WTC11 (cell line): ENCODE data around the gene MACROD2. TPM values are rescaled to one million over a fixed set of nuclear protein-coding genes. Genes with fewer than 3 reads are reported as not detected.

Experiments used
- ATAC-seq: fragments of 200-7000 bp; cut with Tn5 transposase; 2 replicates; pipeline ENCODE4 v1.10.0; 2021; ENCODE audit warnings: mild to moderate bottlenecking, moderate library complexity
- CTCF ChIA-PET: fragments of 300-600 bp; sonication (Branson Sonifier 250); formaldehyde crosslinking; loops from one replicate; lab custom pipeline; 2021; ENCODE audit warnings: antibody characterized with exemption; lab: Charles Lee
- POLR2A ChIA-PET: fragments of 350-600 bp; sonication (Branson Sonifier 250); formaldehyde crosslinking; loops from one replicate; lab custom pipeline; 2021; ENCODE audit warnings: antibody characterized with exemption; lab: Charles Lee
- DNase-seq: peaks from one replicate; pipeline ENCODE4 v3.0.0; 2021; ENCODE audit warnings: low spot score
- H3K27ac Mint-ChIP-seq: 2 replicates; pipeline ENCODE4 v1.8.0; 2021; ENCODE audit warnings: mixed read lengths
- H3K27me3 Mint-ChIP-seq: 2 replicates; pipeline ENCODE4 v1.8.0; 2021; ENCODE audit warnings: low read depth, mild to moderate bottlenecking, moderate library complexity, mixed read lengths
- H3K36me3 Mint-ChIP-seq: 2 replicates; pipeline ENCODE4 v1.8.0; 2021; ENCODE audit warnings: mixed read lengths
- H3K4me1 Mint-ChIP-seq: 2 replicates; pipeline ENCODE4 v1.8.0; 2022; ENCODE audit warnings: mixed read lengths
- H3K4me3 Mint-ChIP-seq: 2 replicates; pipeline ENCODE4 v1.8.0; 2021; ENCODE audit warnings: mild to moderate bottlenecking, moderate library complexity, mixed read lengths
- H3K9me3 Mint-ChIP-seq: 2 replicates; pipeline ENCODE4 v1.8.0; 2021; ENCODE audit warnings: mixed read lengths
- ATF1 ChIP-seq: sonication (generic); formaldehyde crosslinking; IDR thresholded peaks from 2 replicates; pipeline ENCODE4 v1.8.1; 2023; ENCODE audit warnings: mild to moderate bottlenecking, moderate library complexity, missing genetic modification reagents
- CREM ChIP-seq: sonication (generic); formaldehyde crosslinking; IDR thresholded peaks from 2 replicates; pipeline ENCODE4 v1.8.1; 2022; ENCODE audit warnings: mild to moderate bottlenecking, missing genetic modification reagents, moderate library complexity
- FOXJ3 ChIP-seq: sonication (generic); formaldehyde crosslinking; IDR thresholded peaks from 2 replicates; pipeline ENCODE4 v1.9.0; 2021; ENCODE audit warnings: missing genetic modification reagents, mild to moderate bottlenecking, borderline replicate concordance
- FOXK1 ChIP-seq: sonication (generic); formaldehyde crosslinking; IDR thresholded peaks from 2 replicates; pipeline ENCODE4 v1.8.0; 2022; ENCODE audit warnings: mild to moderate bottlenecking, moderate library complexity, missing genetic modification reagents
- FOXP1 ChIP-seq: sonication (generic); formaldehyde crosslinking; IDR thresholded peaks from 2 replicates; pipeline ENCODE4 v1.8.0; 2022; ENCODE audit warnings: missing genetic modification reagents, mild to moderate bottlenecking, moderate library complexity, borderline replicate concordance
- JAZF1 ChIP-seq: fragments of 250-450 bp; sonication (Bioruptor Pico); IDR thresholded peaks from 2 replicates; pipeline ENCODE4 v1.9.0; 2021; ENCODE audit warnings: moderate library complexity, mild to moderate bottlenecking, inconsistent platforms
- MYBL2 ChIP-seq: sonication (generic); formaldehyde crosslinking; IDR thresholded peaks from 2 replicates; pipeline ENCODE4 v1.8.1; 2023; ENCODE audit warnings: mild to moderate bottlenecking, moderate library complexity, missing genetic modification reagents
- NFATC4 ChIP-seq: fragments of 250-450 bp; sonication (Bioruptor Pico); IDR thresholded peaks from 2 replicates; pipeline ENCODE4 v1.9.0; 2021; ENCODE audit warnings: mild to moderate bottlenecking
- NR3C1 ChIP-seq: sonication (generic); formaldehyde crosslinking; conservative IDR thresholded peaks from 2 replicates; pipeline ENCODE4 v1.8.1; 2023; ENCODE audit warnings: low read depth, mild to moderate bottlenecking, missing genetic modification reagents
- SP1 ChIP-seq: sonication (generic); formaldehyde crosslinking; conservative IDR thresholded peaks from 2 replicates; pipeline ENCODE4 v1.8.1; 2022; ENCODE audit warnings: missing genetic modification reagents
- TCF7 ChIP-seq: sonication (generic); formaldehyde crosslinking; IDR thresholded peaks from 2 replicates; pipeline ENCODE4 v1.8.0; 2022; ENCODE audit warnings: mild to moderate bottlenecking, low read depth, missing genetic modification reagents, moderate library complexity
- total RNA-seq: library from RNA; stranded (reverse); gene quantifications from 3 replicates; pipeline ENCODE4 v1.2.3, GENCODE V29; 2021
- TF ChIP-seq, protein P1 (sequence below): sonication (generic); formaldehyde crosslinking; IDR thresholded peaks from 2 replicates; pipeline ENCODE4 v1.8.1; 2022; ENCODE audit warnings: low read depth, missing genetic modification reagents, borderline replicate concordance
- TF ChIP-seq, protein P2 (sequence below): fragments of 250-450 bp; sonication (Bioruptor Pico); IDR thresholded peaks from 2 replicates; pipeline ENCODE4 v1.9.0; 2021; ENCODE audit warnings: mild to moderate bottlenecking, borderline replicate concordance
- TF ChIP-seq, protein P3 (sequence below): sonication (generic); formaldehyde crosslinking; IDR thresholded peaks from 2 replicates; pipeline ENCODE4 v1.8.0; 2023; ENCODE audit warnings: missing genetic modification reagents, mild to moderate bottlenecking, borderline replicate concordance
- TF ChIP-seq, protein P4 (sequence below): sonication (generic); formaldehyde crosslinking; IDR thresholded peaks from 2 replicates; pipeline ENCODE4 v1.8.0; 2022; ENCODE audit warnings: mild to moderate bottlenecking, missing genetic modification reagents
- TF ChIP-seq, protein P5 (sequence below): fragments of 250-450 bp; sonication (Bioruptor Pico); IDR thresholded peaks from 2 replicates; pipeline ENCODE4 v1.9.0; 2021; ENCODE audit warnings: mild to moderate bottlenecking
- TF ChIP-seq, protein P6 (sequence below): sonication (generic); formaldehyde crosslinking; IDR thresholded peaks from 2 replicates; pipeline ENCODE4 v1.8.0; 2023; ENCODE audit warnings: mild to moderate bottlenecking, missing genetic modification reagents
- TF ChIP-seq, protein P7 (sequence below): fragments of 250-450 bp; sonication (Bioruptor Pico); IDR thresholded peaks from 2 replicates; pipeline ENCODE4 v1.8.0; 2021; ENCODE audit warnings: mild to moderate bottlenecking
- TF ChIP-seq, protein P8 (sequence below): sonication (generic); formaldehyde crosslinking; IDR thresholded peaks from 2 replicates; pipeline ENCODE4 v1.8.1; 2023; ENCODE audit warnings: mild to moderate bottlenecking, missing genetic modification reagents, moderate library complexity

Gene MACROD2
- total RNA-seq, 1 experiment from 2014 or later, result 4.1 TPM

DNA sequence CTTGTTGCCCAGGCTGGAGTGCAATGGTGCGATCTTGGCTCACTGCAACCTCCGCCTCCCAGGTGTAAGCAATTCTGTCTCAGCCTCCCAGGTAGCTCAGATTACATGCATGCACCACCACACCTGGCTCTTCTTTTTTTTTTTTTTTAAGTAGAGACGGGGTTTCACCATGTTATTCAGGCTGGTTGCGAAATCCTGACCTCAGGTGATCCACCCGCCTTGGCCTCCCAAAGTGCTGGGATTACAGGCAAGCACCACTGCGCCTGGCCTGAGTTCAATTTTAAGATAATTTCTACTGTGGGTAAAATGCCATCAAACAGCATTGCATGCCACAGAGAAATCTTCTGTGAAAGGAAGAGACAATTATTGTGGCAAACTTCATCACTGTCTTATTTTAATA, 1944.8 kb downstream of the MACROD2 start:
- ATAC-seq (no peak), DNase-seq (no peak)
- H3K4me1 Mint-ChIP-seq, result peaks cover 8% of the 10 kb centered on the region
- H3K27me3 Mint-ChIP-seq, result no peaks in the 10 kb centered on the region
- ChIA-PET CTCF (no interaction called here), POLR2A (no interaction called here)
- H3K27ac Mint-ChIP-seq, result no peak overlapping the region
- peaks cover 14% of the 10 kb centered on the region for H3K36me3 Mint-ChIP-seq
- TF ChIP-seq, protein P1, sequence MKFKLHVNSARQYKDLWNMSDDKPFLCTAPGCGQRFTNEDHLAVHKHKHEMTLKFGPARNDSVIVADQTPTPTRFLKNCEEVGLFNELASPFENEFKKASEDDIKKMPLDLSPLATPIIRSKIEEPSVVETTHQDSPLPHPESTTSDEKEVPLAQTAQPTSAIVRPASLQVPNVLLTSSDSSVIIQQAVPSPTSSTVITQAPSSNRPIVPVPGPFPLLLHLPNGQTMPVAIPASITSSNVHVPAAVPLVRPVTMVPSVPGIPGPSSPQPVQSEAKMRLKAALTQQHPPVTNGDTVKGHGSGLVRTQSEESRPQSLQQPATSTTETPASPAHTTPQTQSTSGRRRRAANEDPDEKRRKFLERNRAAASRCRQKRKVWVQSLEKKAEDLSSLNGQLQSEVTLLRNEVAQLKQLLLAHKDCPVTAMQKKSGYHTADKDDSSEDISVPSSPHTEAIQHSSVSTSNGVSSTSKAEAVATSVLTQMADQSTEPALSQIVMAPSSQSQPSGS, result no peak
- TF ChIP-seq, protein P2, sequence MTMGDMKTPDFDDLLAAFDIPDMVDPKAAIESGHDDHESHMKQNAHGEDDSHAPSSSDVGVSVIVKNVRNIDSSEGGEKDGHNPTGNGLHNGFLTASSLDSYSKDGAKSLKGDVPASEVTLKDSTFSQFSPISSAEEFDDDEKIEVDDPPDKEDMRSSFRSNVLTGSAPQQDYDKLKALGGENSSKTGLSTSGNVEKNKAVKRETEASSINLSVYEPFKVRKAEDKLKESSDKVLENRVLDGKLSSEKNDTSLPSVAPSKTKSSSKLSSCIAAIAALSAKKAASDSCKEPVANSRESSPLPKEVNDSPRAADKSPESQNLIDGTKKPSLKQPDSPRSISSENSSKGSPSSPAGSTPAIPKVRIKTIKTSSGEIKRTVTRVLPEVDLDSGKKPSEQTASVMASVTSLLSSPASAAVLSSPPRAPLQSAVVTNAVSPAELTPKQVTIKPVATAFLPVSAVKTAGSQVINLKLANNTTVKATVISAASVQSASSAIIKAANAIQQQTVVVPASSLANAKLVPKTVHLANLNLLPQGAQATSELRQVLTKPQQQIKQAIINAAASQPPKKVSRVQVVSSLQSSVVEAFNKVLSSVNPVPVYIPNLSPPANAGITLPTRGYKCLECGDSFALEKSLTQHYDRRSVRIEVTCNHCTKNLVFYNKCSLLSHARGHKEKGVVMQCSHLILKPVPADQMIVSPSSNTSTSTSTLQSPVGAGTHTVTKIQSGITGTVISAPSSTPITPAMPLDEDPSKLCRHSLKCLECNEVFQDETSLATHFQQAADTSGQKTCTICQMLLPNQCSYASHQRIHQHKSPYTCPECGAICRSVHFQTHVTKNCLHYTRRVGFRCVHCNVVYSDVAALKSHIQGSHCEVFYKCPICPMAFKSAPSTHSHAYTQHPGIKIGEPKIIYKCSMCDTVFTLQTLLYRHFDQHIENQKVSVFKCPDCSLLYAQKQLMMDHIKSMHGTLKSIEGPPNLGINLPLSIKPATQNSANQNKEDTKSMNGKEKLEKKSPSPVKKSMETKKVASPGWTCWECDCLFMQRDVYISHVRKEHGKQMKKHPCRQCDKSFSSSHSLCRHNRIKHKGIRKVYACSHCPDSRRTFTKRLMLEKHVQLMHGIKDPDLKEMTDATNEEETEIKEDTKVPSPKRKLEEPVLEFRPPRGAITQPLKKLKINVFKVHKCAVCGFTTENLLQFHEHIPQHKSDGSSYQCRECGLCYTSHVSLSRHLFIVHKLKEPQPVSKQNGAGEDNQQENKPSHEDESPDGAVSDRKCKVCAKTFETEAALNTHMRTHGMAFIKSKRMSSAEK (CRISPR knock-in tag), result no peak
- TF ChIP-seq JAZF1 (CRISPR knock-in tag), result no peak
- no peak for TF ChIP-seq CREM (CRISPR knock-in tag)
- TF ChIP-seq, protein P3, sequence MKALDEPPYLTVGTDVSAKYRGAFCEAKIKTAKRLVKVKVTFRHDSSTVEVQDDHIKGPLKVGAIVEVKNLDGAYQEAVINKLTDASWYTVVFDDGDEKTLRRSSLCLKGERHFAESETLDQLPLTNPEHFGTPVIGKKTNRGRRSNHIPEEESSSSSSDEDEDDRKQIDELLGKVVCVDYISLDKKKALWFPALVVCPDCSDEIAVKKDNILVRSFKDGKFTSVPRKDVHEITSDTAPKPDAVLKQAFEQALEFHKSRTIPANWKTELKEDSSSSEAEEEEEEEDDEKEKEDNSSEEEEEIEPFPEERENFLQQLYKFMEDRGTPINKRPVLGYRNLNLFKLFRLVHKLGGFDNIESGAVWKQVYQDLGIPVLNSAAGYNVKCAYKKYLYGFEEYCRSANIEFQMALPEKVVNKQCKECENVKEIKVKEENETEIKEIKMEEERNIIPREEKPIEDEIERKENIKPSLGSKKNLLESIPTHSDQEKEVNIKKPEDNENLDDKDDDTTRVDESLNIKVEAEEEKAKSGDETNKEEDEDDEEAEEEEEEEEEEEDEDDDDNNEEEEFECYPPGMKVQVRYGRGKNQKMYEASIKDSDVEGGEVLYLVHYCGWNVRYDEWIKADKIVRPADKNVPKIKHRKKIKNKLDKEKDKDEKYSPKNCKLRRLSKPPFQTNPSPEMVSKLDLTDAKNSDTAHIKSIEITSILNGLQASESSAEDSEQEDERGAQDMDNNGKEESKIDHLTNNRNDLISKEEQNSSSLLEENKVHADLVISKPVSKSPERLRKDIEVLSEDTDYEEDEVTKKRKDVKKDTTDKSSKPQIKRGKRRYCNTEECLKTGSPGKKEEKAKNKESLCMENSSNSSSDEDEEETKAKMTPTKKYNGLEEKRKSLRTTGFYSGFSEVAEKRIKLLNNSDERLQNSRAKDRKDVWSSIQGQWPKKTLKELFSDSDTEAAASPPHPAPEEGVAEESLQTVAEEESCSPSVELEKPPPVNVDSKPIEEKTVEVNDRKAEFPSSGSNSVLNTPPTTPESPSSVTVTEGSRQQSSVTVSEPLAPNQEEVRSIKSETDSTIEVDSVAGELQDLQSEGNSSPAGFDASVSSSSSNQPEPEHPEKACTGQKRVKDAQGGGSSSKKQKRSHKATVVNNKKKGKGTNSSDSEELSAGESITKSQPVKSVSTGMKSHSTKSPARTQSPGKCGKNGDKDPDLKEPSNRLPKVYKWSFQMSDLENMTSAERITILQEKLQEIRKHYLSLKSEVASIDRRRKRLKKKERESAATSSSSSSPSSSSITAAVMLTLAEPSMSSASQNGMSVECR, result no peak
- no peak for TF ChIP-seq NFATC4 (CRISPR knock-in tag)
- no peak for TF ChIP-seq FOXP1
- TF ChIP-seq, protein P4, sequence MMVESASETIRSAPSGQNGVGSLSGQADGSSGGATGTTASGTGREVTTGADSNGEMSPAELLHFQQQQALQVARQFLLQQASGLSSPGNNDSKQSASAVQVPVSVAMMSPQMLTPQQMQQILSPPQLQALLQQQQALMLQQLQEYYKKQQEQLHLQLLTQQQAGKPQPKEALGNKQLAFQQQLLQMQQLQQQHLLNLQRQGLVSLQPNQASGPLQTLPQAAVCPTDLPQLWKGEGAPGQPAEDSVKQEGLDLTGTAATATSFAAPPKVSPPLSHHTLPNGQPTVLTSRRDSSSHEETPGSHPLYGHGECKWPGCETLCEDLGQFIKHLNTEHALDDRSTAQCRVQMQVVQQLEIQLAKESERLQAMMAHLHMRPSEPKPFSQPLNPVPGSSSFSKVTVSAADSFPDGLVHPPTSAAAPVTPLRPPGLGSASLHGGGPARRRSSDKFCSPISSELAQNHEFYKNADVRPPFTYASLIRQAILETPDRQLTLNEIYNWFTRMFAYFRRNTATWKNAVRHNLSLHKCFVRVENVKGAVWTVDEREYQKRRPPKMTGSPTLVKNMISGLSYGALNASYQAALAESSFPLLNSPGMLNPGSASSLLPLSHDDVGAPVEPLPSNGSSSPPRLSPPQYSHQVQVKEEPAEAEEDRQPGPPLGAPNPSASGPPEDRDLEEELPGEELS (CRISPR knock-in tag), result no peak
- TF ChIP-seq MYBL2 (CRISPR knock-in tag), result no peak
- TF ChIP-seq, protein P5, sequence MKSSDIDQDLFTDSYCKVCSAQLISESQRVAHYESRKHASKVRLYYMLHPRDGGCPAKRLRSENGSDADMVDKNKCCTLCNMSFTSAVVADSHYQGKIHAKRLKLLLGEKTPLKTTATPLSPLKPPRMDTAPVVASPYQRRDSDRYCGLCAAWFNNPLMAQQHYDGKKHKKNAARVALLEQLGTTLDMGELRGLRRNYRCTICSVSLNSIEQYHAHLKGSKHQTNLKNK (CRISPR knock-in tag), result no peak
- TF ChIP-seq, protein P6, sequence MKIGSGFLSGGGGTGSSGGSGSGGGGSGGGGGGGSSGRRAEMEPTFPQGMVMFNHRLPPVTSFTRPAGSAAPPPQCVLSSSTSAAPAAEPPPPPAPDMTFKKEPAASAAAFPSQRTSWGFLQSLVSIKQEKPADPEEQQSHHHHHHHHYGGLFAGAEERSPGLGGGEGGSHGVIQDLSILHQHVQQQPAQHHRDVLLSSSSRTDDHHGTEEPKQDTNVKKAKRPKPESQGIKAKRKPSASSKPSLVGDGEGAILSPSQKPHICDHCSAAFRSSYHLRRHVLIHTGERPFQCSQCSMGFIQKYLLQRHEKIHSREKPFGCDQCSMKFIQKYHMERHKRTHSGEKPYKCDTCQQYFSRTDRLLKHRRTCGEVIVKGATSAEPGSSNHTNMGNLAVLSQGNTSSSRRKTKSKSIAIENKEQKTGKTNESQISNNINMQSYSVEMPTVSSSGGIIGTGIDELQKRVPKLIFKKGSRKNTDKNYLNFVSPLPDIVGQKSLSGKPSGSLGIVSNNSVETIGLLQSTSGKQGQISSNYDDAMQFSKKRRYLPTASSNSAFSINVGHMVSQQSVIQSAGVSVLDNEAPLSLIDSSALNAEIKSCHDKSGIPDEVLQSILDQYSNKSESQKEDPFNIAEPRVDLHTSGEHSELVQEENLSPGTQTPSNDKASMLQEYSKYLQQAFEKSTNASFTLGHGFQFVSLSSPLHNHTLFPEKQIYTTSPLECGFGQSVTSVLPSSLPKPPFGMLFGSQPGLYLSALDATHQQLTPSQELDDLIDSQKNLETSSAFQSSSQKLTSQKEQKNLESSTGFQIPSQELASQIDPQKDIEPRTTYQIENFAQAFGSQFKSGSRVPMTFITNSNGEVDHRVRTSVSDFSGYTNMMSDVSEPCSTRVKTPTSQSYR (CRISPR knock-in tag), result no peak
- TF ChIP-seq, protein P7, sequence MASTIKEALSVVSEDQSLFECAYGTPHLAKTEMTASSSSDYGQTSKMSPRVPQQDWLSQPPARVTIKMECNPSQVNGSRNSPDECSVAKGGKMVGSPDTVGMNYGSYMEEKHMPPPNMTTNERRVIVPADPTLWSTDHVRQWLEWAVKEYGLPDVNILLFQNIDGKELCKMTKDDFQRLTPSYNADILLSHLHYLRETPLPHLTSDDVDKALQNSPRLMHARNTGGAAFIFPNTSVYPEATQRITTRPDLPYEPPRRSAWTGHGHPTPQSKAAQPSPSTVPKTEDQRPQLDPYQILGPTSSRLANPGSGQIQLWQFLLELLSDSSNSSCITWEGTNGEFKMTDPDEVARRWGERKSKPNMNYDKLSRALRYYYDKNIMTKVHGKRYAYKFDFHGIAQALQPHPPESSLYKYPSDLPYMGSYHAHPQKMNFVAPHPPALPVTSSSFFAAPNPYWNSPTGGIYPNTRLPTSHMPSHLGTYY (CRISPR knock-in tag), result no peak
- no peak for TF ChIP-seq ATF1
- TF ChIP-seq FOXK1 (CRISPR knock-in tag), result no peak
- TF ChIP-seq NR3C1 (CRISPR knock-in tag), result no peak
- TF ChIP-seq SP1 (CRISPR knock-in tag), result no peak
- TF ChIP-seq, protein P8, sequence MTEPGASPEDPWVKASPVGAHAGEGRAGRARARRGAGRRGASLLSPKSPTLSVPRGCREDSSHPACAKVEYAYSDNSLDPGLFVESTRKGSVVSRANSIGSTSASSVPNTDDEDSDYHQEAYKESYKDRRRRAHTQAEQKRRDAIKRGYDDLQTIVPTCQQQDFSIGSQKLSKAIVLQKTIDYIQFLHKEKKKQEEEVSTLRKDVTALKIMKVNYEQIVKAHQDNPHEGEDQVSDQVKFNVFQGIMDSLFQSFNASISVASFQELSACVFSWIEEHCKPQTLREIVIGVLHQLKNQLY, result no peak
- no peak for TF ChIP-seq TCF7 (CRISPR knock-in tag)
- no peak for TF ChIP-seq FOXJ3 (CRISPR knock-in tag)
- TF ChIP-seq, all 79 proteins: peak for 0
- no peak overlapping the region for H3K4me3 Mint-ChIP-seq
- peaks cover 26% of the 10 kb centered on the region for H3K9me3 Mint-ChIP-seq
